ENCODE measurements around the gene PTOV1. TPM values are rescaled to one million over a fixed set of nuclear protein-coding genes. Genes with fewer than 3 reads are reported as not detected.

PTOV1 gene
- total and polyA plus RNA-seq, 3 donors from 2014 or later = 235 to 260 (median 257) TPM

- no peaks in the 10 kb centered on the region for H3K9me3 ChIP-seq
- intact Hi-C loops (cut with DNase I; ENCODE audit: low total_unique reads) = no loop called here
- 78 to 86% methylated on average over 5 of the region's 5 CpGs for WGBS, 2 donors
- H3K36me3 ChIP-seq (ENCODE audit: low read depth, missing control alignments) = no peaks in the 10 kb centered on the region
- H3K4me3 ChIP-seq = no peak overlapping the region
- no peaks in the 10 kb centered on the region for H3K4me1 ChIP-seq
- no peak for DNase-seq
- H3K27ac ChIP-seq = no peak overlapping the region
- no peaks in the 10 kb centered on the region for H3K27me3 ChIP-seq
- no peak for TF ChIP-seq CTCF (IDR thresholded peaks at IDR 0.05)
- no peak for TF ChIP-seq POLR2A (IDR thresholded peaks at IDR 0.05)
These were observed 4.6 kb upstream of the PTOV1 start for GRCh38 chr19:49846408-49846807.

GRCh38 chr19:49847731-49848696 is 2.9 kb upstream of the PTOV1 start:
- H3K4me3 ChIP-seq = no peak overlapping the region
- TF ChIP-seq POLR2A (IDR thresholded peaks at IDR 0.05) (no peak), CTCF (IDR thresholded peaks at IDR 0.05) (no peak)
- no peaks in the 10 kb centered on the region for H3K9me3 ChIP-seq
- WGBS, 2 donors = 81 to 90% methylated on average over 10 of the region's 10 CpGs
- no peaks in the 10 kb centered on the region for H3K27me3 ChIP-seq
- peaks cover 11% of the 10 kb centered on the region for H3K4me1 ChIP-seq
- H3K36me3 ChIP-seq (ENCODE audit: low read depth, missing control alignments) = no peaks in the 10 kb centered on the region
- no peak for DNase-seq
- H3K27ac ChIP-seq = no peak overlapping the region
- intact Hi-C loops (cut with DNase I; ENCODE audit: low total_unique reads) = no loop called here

- DNase-seq = no peak
- Histone ChIP-seq H3K9me3 (no peaks in the 10 kb centered on the region), H3K36me3 (ENCODE audit: low read depth, missing control alignments) (no peaks in the 10 kb centered on the region), H3K4me3 (no peak overlapping the region), H3K27me3 (no peaks in the 10 kb centered on the region), H3K27ac (no peak overlapping the region), H3K4me1 (peaks cover 20% of the 10 kb centered on the region)
- intact Hi-C loops (cut with DNase I; ENCODE audit: low total_unique reads) = no loop called here
- no peak for TF ChIP-seq CTCF (IDR thresholded peaks at IDR 0.05)
- TF ChIP-seq POLR2A (IDR thresholded peaks at IDR 0.05) = no peak
- WGBS, 2 donors = 81 to 91% methylated on average over 3 of the region's 3 CpGs
These were observed 2.0 kb upstream of the PTOV1 start for GRCh38 chr19:49848938-49849337.

- Histone ChIP-seq H3K27ac (peak overlapping the region; percentile 97 to 100), H3K4me3 (peak overlapping the region; percentile 78 to 88), H3K4me1 (peaks cover 21% of the 10 kb centered on the region), H3K9me3 (no peaks in the 10 kb centered on the region), H3K36me3 (ENCODE audit: low read depth, missing control alignments) (no peaks in the 10 kb centered on the region), H3K27me3 (no peaks in the 10 kb centered on the region)
- intact Hi-C loops (cut with DNase I; ENCODE audit: low total_unique reads) = no loop called here
- DNase-seq = no peak
- TF ChIP-seq CTCF (IDR thresholded peaks at IDR 0.05) = no peak
- no peak for TF ChIP-seq POLR2A (IDR thresholded peaks at IDR 0.05)
- WGBS, 2 donors = 58 to 72% methylated on average over 15 of the region's 15 CpGs
These were observed 1.3 kb upstream of the PTOV1 start for GRCh38 chr19:49849433-49850220.

Measured in testis (tissue), 3 donors.